Fibroblast of gingiva (primary cell): ENCODE data around the gene CCDC183.
A peak's percentile ranks its signal among the peaks of the same experiment; 100 is the strongest.
"Not testable (repeated sequence)": the region's sequence is repeated elsewhere in the genome, so short reads cannot be mapped to it uniquely, and the experiment has no call there.

ENCODE experiments used
- DNase-seq: peaks from one replicate; pipeline ENCODE4 v3.0.0-alpha.2; 2011; ENCODE audit warnings: low read depth

The CCDC183 gene

DNA sequence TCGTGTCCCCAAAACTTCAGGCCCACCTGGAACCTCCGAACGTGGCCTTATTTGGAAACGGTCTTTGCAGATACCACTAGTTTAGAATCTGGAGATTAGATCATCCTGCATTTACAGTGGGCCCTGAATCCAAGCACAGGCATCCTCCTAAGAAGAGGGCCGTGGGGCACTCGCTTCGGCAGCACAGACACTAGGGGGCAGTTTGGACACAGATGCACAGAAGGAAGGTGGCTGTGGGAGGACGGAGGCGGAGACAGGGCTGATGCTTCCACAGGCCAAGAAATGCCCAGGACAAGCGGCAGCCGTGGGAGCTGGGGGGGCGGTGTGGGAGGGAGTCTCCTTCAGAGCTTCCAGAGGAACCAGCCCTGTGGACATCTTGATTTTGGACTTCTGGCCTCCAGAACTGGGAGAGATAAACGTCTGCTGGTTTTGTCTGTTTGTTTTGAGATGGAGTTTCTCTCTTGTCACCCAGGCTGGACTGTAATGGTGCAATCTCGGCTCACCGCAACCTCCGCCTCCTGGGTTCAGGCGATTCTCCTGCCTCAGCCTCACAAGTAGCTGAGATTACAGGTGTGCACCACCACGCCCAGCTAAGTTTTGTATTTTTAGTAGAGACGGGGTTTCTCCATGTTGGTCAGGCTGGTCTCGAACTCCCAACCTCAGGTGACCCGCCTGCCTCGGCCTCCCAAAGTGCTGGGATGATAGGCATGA, 35.1 kb upstream of the CCDC183 start:
- peak; percentile 55 for DNase-seq

DNA sequence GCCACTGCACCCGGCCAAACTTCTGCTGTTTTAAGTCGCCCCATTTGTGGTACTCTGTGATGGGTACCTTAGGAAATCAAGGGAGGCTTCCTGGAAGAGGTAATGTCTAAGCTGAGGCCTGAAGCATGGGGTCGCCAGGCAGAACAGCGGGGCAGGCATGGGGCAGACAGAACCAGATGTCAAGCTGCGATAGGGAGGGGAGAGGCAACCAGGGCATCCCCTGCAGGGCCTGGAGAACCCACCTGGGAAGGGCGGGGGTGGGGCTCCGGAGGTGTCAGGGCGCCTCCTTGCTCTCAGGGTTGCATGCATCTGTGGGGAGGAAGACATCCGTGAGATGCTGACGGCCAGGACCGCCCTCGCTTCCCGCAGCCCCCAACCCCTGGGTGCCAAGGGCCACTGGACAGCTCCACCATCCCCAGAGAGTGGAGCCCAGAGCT, 34.6 kb upstream of the CCDC183 start:
- no peak for DNase-seq

DNA sequence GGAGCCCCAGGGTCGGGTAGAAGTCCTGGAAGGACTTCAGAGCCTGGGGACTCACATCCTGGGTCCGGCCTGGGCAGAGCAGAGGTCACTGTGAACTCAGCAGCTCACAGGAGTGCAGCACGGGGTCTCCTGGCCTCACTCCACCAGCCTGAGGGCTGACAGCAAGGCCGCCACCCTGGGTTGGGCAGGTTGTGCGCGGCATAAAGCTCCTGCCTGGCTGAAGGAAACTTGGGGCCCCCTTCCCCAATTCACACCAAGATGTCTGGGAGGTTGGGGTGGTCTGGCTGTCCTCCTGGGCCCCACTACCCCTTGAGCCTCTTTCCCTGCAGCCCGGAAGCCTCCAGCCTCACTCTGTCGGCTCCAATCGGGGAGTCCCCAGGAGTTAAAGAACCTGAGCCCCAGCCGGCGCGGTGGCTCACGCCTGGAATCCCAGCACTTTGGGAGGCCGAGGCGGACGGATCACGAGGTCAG, 33.9 kb upstream of the CCDC183 start:
- DNase-seq: no peak

- DNase-seq: no peak
Observed at GRCh38 chr9:136762915-136763648, 33.1 kb upstream of the CCDC183 start.

DNA sequence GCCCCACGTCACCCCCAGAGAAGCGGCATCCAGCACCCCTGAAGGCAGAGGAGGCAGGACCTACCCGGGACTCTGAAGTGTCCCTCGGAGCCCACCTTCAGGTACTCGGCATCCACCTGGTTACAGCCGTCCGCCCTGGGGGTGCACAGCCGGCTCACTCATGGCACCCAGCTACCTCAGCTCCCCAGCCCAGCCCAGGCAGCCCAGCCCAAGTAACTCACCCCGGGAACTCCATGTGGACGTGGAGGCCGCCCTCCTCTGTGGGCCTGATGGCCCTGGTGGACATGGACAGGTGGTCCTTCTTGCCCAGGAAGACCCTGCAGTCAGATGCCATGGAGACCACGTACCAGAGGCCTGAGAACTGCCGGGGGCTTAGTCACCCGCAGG, 32.5 kb upstream of the CCDC183 start:
- no peak for DNase-seq

DNA sequence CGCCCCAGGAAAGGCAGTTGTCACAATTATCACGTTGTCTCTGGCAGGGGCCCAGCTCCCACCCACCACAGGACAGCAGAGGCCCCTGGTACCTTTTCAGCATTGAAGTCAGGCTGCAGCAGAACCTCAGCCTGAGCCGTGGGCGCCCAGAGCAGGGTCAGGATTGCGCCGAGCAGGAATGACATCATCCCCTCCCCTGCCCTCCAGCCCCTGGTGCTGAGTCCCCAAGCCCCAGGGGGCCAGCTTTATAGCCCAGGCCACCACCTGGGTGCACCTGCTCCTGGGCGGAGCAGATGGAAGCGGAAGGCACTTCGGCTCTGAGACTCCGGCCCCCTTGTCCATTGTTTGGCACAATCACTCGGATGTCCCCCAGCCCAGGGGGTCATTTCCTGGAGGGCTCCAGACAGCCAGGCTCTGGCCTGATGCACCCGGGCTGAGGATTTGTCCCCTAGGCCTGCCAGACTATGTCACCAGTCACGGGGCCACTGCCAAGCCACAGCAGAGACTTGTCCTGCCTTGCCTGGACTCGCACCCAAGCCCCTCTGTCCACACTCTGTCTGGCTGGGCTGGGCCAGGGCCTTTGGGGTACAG, 31.7 kb upstream of the CCDC183 start, which contains the start of gene LCN15:
LCN15 (minus strand) TSS at position 218 of the 591 bp plus-strand sequence; CDS start at position 188, 30 bp downstream.
- no peak for DNase-seq

GRCh38 chr9:136765041-136765440, 31.1 kb upstream of the CCDC183 start:
- no peak for DNase-seq

- not testable (repeated sequence) for DNase-seq
Observed at GRCh38 chr9:136765745-136766409, 30.3 kb upstream of the CCDC183 start.

DNA sequence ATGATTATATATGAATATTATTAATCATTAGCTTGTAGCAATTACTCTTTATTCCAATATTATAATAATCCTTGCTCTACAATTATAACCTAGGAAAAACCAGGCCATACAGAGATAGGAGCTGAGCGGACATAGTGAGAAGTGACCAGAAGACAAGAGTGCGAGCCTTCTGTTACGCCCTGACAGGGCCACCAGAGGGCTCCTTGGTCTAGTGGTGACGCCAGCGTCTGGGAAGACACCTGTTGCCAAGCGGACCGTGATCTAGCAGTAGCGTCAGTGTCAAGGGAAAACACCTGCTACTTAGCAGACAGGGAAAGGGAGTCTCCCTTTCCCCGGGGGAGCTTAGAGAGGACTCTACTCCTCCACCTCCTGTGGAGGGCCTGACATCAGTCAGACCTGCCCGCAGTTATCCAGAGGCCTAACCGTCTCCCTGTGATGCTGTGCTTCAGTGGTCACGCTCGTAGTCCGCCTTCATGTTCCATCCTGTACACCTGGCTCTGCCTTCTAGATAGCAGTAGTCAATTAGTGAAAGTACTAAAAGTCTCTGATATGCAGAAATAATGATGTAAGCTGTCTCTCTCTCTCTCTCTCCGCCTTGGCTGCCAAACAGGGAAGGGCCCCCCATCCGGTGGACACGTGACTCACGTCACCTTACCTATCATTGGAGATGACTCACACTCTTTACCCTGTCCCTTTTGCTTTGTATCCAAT, 29.6 kb upstream of the CCDC183 start:
- peak; percentile 30 for DNase-seq

- DNase-seq: no peak
Observed at GRCh38 chr9:136769710-136770191, 26.4 kb upstream of the CCDC183 start.

DNA sequence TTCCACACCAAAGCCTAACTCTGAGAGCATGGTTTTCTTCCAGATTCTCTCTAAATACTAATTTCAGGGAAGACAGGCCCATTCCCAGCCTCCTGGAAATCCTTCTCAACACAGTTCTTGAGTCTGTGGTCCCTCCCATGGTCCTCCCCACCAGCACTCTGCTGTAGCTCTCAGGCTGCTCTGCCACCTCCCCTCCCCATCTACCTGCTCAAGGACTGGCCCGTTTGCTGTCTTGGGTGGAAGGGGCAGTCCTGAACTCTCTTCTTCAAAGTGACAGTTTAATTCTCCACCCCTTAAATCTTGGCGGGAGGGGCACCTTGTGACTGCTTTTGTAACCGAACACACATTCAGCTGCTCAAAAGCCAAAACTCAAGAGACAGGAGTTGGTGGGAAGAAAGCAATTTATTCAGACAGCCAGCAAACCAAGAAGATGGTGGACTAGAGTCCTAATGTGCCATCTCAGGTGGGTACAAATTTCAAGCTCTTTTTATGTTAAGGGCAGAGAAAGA, 24.2 kb upstream of the CCDC183 start:
- DNase-seq: no peak

GRCh38 chr9:136773386-136774044, 22.6 kb upstream of the CCDC183 start:
- no peak for DNase-seq

- no peak for DNase-seq
Observed at GRCh38 chr9:136774416-136775045, 21.6 kb upstream of the CCDC183 start.

- DNase-seq: no peak
Observed at GRCh38 chr9:136775191-136775590, 20.9 kb upstream of the CCDC183 start.

GRCh38 chr9:136776947-136777346, 19.2 kb upstream of the CCDC183 start:
- no peak for DNase-seq

DNA sequence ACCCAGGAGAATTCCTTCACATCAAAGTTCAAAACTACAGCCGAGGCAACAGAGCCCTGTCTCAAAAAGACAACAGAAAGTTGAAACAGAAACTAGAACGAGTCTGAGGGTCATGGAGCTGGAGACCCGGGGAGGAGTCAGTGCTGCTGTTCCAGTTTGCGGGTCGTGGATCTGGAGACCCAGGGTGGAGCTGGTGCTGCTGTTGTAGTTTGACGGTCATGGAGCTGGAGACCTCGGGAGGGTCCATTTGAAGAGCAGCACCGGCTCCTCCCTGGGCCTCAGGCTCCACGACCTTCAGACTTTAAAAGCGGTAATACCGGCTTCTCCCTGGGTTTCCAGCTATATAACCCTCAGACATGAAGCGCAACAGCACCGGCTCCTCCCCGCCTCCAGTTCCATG, 18.8 kb upstream of the CCDC183 start:
- DNase-seq: no peak

- no peak for DNase-seq
Observed at GRCh38 chr9:136779808-136780207, 16.3 kb upstream of the CCDC183 start.

DNA sequence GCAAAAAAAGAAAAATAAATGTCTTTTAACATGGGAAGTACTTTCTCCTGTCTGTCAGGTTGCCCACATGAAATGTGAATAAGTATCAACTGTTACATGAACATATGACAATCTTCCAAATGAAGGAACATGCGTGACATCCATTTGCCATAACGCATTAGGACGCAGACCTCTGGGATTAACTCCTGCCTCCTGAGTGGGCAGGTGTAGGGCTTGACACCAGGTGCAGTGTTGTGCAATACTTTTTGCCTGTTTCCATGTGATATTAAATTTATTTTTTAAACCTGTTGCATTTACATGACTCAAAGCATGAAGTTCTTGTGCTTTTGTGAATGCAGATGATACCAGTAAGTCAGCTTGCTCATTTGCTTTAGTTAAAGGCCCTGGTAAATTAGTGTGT, 13.7 kb upstream of the CCDC183 start:
- no peak for DNase-seq

- no peak for DNase-seq
Observed at GRCh38 chr9:136784249-136784996, 11.7 kb upstream of the CCDC183 start.

- DNase-seq: no peak
Observed at GRCh38 chr9:136784997-136785361, 11.2 kb upstream of the CCDC183 start.
